ENCODE data around the gene SPATA4. TPM values are rescaled to one million over a fixed set of nuclear protein-coding genes. Genes with fewer than 3 reads are reported as not detected.

SPATA4 gene
- total and polyA plus RNA-seq, 9 of the 15 experiments (the other 6 are each of a cell fraction or from before 2014, with no cell fraction given): not detected

GRCh38 chr4:176209535-176209934 lies 14.2 kb upstream of the SPATA4 start:
- Histone ChIP-seq H3K36me3 (ENCODE audit: control insufficient read depth, insufficient read depth, low read length) (no peaks in the 10 kb centered on the region), H3K9me3 (replicated peaks; ENCODE audit: control insufficient read depth, insufficient read depth, low read depth, low read length) (no peaks in the 10 kb centered on the region), H3K27ac (ENCODE audit: extremely low read depth, low read depth, low read length) (no peak overlapping the region), H3K79me2 (ENCODE audit: control insufficient read depth, insufficient read depth, low read length) (no peaks in the 10 kb centered on the region), H4K20me1 (replicated peaks; ENCODE audit: control insufficient read depth, insufficient read depth, low read length) (0 out of 2 replicates have a peak, but pooled peaks cover 2% of the 10 kb centered on the region), H3K9me1 (ENCODE audit: control insufficient read depth, insufficient read depth, low read length) (no peaks in the 10 kb centered on the region), H3K4me3 (no peak overlapping the region), H3K27me3 (ENCODE audit: control insufficient read depth in 2 of 2, insufficient read depth in 2 of 2, low read length in 2 of 2) (peaks cover 0 to 11% of the 10 kb centered on the region in 2 experiments; a peak in 2 of 5 replicates), H3K4me2 (ENCODE audit: insufficient read depth, low read length) (no peak overlapping the region), H3K9ac (ENCODE audit: insufficient read depth in 1 of 2, low read depth in 2 of 2, low read length in 2 of 2) (no peak overlapping the region), H2AFZ (ENCODE audit: low read depth, low read length) (no peak overlapping the region), H3K4me1 (replicated peaks in 1 of 2; ENCODE audit: control insufficient read depth in 2 of 2, insufficient read depth in 2 of 2, low read length in 2 of 2) (no peaks in the 10 kb centered on the region)
- intact Hi-C loops (cut with micrococcal nuclease): no loop called here
- no TSS peak for BruUV-seq (replicated peaks)
- DNase-seq (ENCODE audit: extremely low read depth in 1 of 4, low spot score in 3 of 4): no peak
- in situ Hi-C loops (cut with MboI): no loop called here
- ChIA-PET POLR2A (no interaction called here), CTCF (ENCODE audit: low intra/inter-chr PET ratio) (no interaction called here)
- ATAC-seq: no peak
- 0% methylated on average over 4 of the region's 4 CpGs for WGBS (ENCODE audit: insufficient coverage, low coverage, missing lambda C conversion rate)
- FAIRE-seq: no peak
- TF ChIP-seq MAFK (IDR thresholded peaks at IDR 0.05; ENCODE audit: low read length): no peak
- TF ChIP-seq TAF1 (IDR thresholded peaks at IDR 0.05; ENCODE audit: control insufficient read depth, extremely low read depth, insufficient read depth, low read length, severe bottlenecking): no peak
- TF ChIP-seq KDM5B (IDR thresholded peaks at IDR 0.05; ENCODE audit: insufficient replicate concordance, low read depth, low read length): no peak
- no peak for TF ChIP-seq ATF3 (IDR thresholded peaks at IDR 0.05)
- TF ChIP-seq ATF3 (CRISPR knock-in tag; conservative IDR thresholded peaks at IDR 0.05): no peak
- TF ChIP-seq, protein P1, sequence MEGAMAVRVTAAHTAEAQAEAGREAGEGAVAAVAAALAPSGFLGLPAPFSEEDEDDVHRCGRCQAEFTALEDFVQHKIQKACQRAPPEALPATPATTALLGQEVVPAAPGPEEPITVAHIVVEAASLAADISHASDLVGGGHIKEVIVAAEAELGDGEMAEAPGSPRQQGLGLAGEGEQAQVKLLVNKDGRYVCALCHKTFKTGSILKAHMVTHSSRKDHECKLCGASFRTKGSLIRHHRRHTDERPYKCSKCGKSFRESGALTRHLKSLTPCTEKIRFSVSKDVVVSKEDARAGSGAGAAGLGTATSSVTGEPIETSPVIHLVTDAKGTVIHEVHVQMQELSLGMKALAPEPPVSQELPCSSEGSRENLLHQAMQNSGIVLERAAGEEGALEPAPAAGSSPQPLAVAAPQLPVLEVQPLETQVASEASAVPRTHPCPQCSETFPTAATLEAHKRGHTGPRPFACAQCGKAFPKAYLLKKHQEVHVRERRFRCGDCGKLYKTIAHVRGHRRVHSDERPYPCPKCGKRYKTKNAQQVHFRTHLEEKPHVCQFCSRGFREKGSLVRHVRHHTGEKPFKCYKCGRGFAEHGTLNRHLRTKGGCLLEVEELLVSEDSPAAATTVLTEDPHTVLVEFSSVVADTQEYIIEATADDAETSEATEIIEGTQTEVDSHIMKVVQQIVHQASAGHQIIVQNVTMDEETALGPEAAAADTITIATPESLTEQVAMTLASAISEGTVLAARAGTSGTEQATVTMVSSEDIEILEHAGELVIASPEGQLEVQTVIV (CRISPR knock-in tag; IDR thresholded peaks at IDR 0.05; ENCODE audit: borderline replicate concordance): no peak
- TF ChIP-seq ZNF507 (tag; conservative IDR thresholded peaks at IDR 0.05): no peak
- TF ChIP-seq ZFX (CRISPR knock-in tag; IDR thresholded peaks at IDR 0.05): no peak
- TF ChIP-seq, protein P2, sequence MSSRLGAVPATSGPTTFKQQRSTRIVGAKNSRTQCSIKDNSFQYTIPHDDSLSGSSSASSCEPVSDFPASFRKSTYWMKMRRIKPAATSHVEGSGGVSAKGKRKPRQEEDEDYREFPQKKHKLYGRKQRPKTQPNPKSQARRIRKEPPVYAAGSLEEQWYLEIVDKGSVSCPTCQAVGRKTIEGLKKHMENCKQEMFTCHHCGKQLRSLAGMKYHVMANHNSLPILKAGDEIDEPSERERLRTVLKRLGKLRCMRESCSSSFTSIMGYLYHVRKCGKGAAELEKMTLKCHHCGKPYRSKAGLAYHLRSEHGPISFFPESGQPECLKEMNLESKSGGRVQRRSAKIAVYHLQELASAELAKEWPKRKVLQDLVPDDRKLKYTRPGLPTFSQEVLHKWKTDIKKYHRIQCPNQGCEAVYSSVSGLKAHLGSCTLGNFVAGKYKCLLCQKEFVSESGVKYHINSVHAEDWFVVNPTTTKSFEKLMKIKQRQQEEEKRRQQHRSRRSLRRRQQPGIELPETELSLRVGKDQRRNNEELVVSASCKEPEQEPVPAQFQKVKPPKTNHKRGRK (tag; IDR thresholded peaks at IDR 0.05): no peak
- TF ChIP-seq MYNN (IDR thresholded peaks at IDR 0.05): no peak
- no peak for TF ChIP-seq MYNN (CRISPR knock-in tag; IDR thresholded peaks at IDR 0.05)
- TF ChIP-seq ZNF354B (CRISPR knock-in tag; IDR thresholded peaks at IDR 0.05): no peak
- no peak for TF ChIP-seq SMARCE1 (IDR thresholded peaks at IDR 0.05)
- no peak for TF ChIP-seq ZNF408 (CRISPR knock-in tag; IDR thresholded peaks at IDR 0.05; ENCODE audit: low read depth)
- no peak for TF ChIP-seq TOE1 (IDR thresholded peaks at IDR 0.05; ENCODE audit: borderline replicate concordance)
- no peak for TF ChIP-seq TOE1 (CRISPR knock-in tag; IDR thresholded peaks at IDR 0.05; ENCODE audit: borderline replicate concordance, low read depth)
- TF ChIP-seq ZNF224 (CRISPR knock-in tag; IDR thresholded peaks at IDR 0.05): no peak
- no peak for TF ChIP-seq PHF8 (IDR thresholded peaks at IDR 0.05; ENCODE audit: borderline replicate concordance, low read length)

Measured in K562 (cell line).